Activated CD4-positive, alpha-beta T cell treated with anti-CD3 and anti-CD28 coated beads, Interleukin-2, amount 50 U/mL, for 16 hours (primary cell): ENCODE measurements around the gene CDH22.

Source experiments
- DNase-seq: peaks from one replicate; pipeline ENCODE4 v3.0.0-alpha.2; 2020

The CDH22 gene

GRCh38 chr20:46317685-46318177 is 9.4 kb upstream of the CDH22 start:
- no peak for DNase-seq

- DNase-seq: no peak
Observed at GRCh38 chr20:46316984-46317684, 8.8 kb upstream of the CDH22 start.

GRCh38 chr20:46315311-46315710 is 7.0 kb upstream of the CDH22 start:
- no peak for DNase-seq

GRCh38 chr20:46312945-46313861 is 4.9 kb upstream of the CDH22 start:
- no peak for DNase-seq

GRCh38 chr20:46312075-46312944 is 4.0 kb upstream of the CDH22 start:
- DNase-seq: no peak

- no peak for DNase-seq
Observed at GRCh38 chr20:46311719-46312074, 3.4 kb upstream of the CDH22 start.

GRCh38 chr20:46311039-46311650 is 2.8 kb upstream of the CDH22 start:
- no peak for DNase-seq

GRCh38 chr20:46309945-46310344 is 1.6 kb upstream of the CDH22 start:
- no peak for DNase-seq

- no peak for DNase-seq
Observed at GRCh38 chr20:46307999-46308257, 370 bp downstream of the CDH22 start.

- peak; percentile 71 for DNase-seq
Observed at GRCh38 chr20:46307139-46307998, 929 bp downstream of the CDH22 start.

GRCh38 chr20:46306743-46307138 is 1.6 kb downstream of the CDH22 start:
- no peak for DNase-seq

- no peak for DNase-seq
Observed at GRCh38 chr20:46305973-46306360, 2.3 kb downstream of the CDH22 start.

- no peak for DNase-seq
Observed at GRCh38 chr20:46305331-46305972, 2.8 kb downstream of the CDH22 start.

GRCh38 chr20:46304852-46305251 is 3.4 kb downstream of the CDH22 start:
- DNase-seq: no peak

GRCh38 chr20:46304361-46304760 is 3.9 kb downstream of the CDH22 start:
- no peak for DNase-seq

- DNase-seq: no peak
Observed at GRCh38 chr20:46303176-46303956, 4.9 kb downstream of the CDH22 start.

- no peak for DNase-seq
Observed at GRCh38 chr20:46302106-46302505, 6.2 kb downstream of the CDH22 start.

- no peak for DNase-seq
Observed at GRCh38 chr20:46300281-46300680, 8.0 kb downstream of the CDH22 start.

GRCh38 chr20:46299078-46299477 is 9.2 kb downstream of the CDH22 start:
- DNase-seq: no peak

GRCh38 chr20:46298374-46298773 is 9.9 kb downstream of the CDH22 start:
- no peak for DNase-seq
